Retinal pigment epithelial cell (primary cell): ENCODE measurements around the gene DPP6.
A peak's percentile ranks its signal among the peaks of the same experiment; 100 is the strongest.

Experiments
- DNase-seq: peaks from one replicate; pipeline ENCODE4 v3.0.0-alpha.2; 2010; ENCODE audit warnings: low read depth
- H3K4me3 ChIP-seq: 2 replicates; pipeline ENCODE4 v1.5.1; 2011; ENCODE audit warnings: mild to moderate bottlenecking, low read length, control low read depth, moderate library complexity
- TF ChIP-seq, protein P1 (sequence below): conservative IDR thresholded peaks from 2 replicates; pipeline ENCODE4 v1.5.1; 2011; ENCODE audit warnings: low read depth, low read length, control low read depth, inconsistent platforms

Gene DPP6

DNA sequence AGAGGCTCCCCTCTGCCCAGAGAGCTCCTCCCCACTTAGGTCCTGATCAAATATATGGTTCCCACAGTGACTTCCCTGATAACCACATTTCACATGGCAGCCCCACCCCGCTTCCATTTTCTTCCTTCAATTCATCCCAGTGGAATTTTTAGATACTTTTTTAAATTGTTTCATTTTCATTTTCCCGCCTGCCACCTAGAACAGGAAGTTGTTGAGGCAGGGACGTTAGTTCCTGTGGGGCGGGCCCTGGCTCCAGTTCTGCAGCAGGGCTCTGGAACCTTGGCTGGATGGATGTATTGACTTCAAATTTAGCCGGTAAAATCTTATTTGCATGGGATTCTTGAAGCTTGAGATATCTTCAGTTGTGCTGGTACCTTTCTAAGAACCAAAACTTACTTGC is 724.2 kb downstream of the DPP6 start:
- TF ChIP-seq, protein P1, sequence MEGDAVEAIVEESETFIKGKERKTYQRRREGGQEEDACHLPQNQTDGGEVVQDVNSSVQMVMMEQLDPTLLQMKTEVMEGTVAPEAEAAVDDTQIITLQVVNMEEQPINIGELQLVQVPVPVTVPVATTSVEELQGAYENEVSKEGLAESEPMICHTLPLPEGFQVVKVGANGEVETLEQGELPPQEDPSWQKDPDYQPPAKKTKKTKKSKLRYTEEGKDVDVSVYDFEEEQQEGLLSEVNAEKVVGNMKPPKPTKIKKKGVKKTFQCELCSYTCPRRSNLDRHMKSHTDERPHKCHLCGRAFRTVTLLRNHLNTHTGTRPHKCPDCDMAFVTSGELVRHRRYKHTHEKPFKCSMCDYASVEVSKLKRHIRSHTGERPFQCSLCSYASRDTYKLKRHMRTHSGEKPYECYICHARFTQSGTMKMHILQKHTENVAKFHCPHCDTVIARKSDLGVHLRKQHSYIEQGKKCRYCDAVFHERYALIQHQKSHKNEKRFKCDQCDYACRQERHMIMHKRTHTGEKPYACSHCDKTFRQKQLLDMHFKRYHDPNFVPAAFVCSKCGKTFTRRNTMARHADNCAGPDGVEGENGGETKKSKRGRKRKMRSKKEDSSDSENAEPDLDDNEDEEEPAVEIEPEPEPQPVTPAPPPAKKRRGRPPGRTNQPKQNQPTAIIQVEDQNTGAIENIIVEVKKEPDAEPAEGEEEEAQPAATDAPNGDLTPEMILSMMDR: no peak
- no peak for DNase-seq
- H3K4me3 ChIP-seq: no peak overlapping the region

DNA sequence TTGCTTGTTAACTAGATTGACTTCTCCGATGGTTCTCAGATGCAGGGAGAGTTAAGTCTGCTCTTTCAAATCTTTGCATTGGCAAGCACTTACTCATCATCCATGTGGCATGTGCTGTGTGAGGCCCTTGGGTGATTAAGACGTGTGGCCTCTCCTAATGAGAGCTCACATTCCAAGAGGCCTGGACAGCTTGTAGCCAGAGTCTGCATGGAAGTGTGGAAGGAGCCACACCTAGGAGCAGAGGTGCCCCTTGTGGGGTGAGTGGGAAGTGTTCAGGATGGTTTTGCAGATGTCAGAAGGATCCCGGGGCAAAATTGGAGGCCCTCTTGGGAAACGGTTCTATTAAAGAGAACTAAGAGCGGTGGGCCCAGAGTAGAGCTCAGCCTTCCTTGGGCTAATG is 724.8 kb downstream of the DPP6 start:
- peak; percentile 56 for DNase-seq
- no peak overlapping the region for H3K4me3 ChIP-seq
- TF ChIP-seq, protein P1: peak; percentile 48

DNA sequence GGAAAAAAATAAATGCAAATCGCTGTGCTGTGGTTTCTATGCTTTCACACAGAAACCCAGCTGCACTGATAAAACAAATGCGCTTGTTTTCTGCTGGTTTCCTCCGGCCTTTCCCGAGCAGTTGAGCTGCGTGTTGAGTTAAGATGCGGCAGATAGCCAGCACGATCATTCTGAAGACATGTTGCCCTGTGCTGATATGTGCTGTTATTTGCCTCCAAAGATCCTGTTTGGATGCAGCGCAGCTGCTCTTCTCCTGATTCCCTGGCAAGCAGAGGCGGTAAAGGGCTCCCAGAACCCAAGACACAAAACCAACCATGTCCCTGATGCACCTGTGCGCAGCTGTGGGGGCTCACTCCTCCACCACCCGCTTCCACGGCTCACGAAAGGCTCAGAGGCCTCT is 725.3 kb downstream of the DPP6 start:
- TF ChIP-seq, protein P1: no peak
- H3K4me3 ChIP-seq: no peak overlapping the region
- no peak for DNase-seq

GRCh38 chr7:154777908-154778307 is 725.7 kb downstream of the DPP6 start:
- TF ChIP-seq, protein P1: no peak
- DNase-seq: no peak
- no peak overlapping the region for H3K4me3 ChIP-seq

- TF ChIP-seq, protein P1: no peak
- DNase-seq: no peak
- no peak overlapping the region for H3K4me3 ChIP-seq
Observed at GRCh38 chr7:154781369-154782303, 729.4 kb downstream of the DPP6 start.

GRCh38 chr7:154783281-154783909 is 731.2 kb downstream of the DPP6 start:
- TF ChIP-seq, protein P1: no peak
- no peak for DNase-seq
- H3K4me3 ChIP-seq: no peak overlapping the region
